Mesenchymal stem cell (in vitro differentiated cells and primary cell): ENCODE results near the gene PITPNC1.

Experiments used
- DNase-seq: peaks from one replicate; pipeline ENCODE4 v3.0.0-alpha.2; 2013
- H2AFZ ChIP-seq: one replicate; pipeline ENCODE4 v1.6.1; 2013; ENCODE audit warnings: low read depth, mild to moderate bottlenecking, control low read depth, inconsistent platforms, low read length, moderate library complexity
- H2AK5ac ChIP-seq: 2 replicates; pipeline ENCODE4 v1.6.1; 2013; ENCODE audit warnings: low read length, moderate library complexity, mild to moderate bottlenecking, inconsistent platforms; ENCODE audit not compliant: severe bottlenecking
- H2BK120ac ChIP-seq: one replicate; pipeline ENCODE4 v1.6.1; 2013; ENCODE audit warnings: low read depth, mild to moderate bottlenecking, inconsistent platforms, low read length, moderate library complexity
- H2BK12ac ChIP-seq, 2 experiments: one replicate each; pipeline ENCODE4 v1.6.1; 2013; ENCODE audit warnings: inconsistent platforms in 2 of 2, low read length in 2 of 2, mild to moderate bottlenecking in 2 of 2, moderate library complexity in 2 of 2, control low read depth in 1 of 2
- H2BK15ac ChIP-seq: one replicate; pipeline ENCODE4 v1.6.1; 2013; ENCODE audit warnings: mild to moderate bottlenecking, low read depth, inconsistent platforms; ENCODE audit not compliant: poor library complexity, severe bottlenecking
- H2BK5ac ChIP-seq: 2 replicates; pipeline ENCODE4 v1.6.1; 2013; ENCODE audit warnings: low read depth, mild to moderate bottlenecking, low read length, control low read depth, inconsistent platforms; ENCODE audit not compliant: poor library complexity, severe bottlenecking
- H3K14ac ChIP-seq, 2 experiments: one replicate each; pipeline ENCODE4 v1.6.1; 2013; ENCODE audit warnings: inconsistent platforms in 2 of 2, low read length in 2 of 2, control low read depth in 1 of 2, mild to moderate bottlenecking in 1 of 2, moderate library complexity in 1 of 2
- H3K18ac ChIP-seq, 2 experiments: one replicate each; pipeline ENCODE4 v1.6.1; 2013; ENCODE audit warnings: inconsistent platforms in 2 of 2, low read length in 2 of 2, control low read depth in 1 of 2, low read depth in 1 of 2, mild to moderate bottlenecking in 1 of 2
- H3K23ac ChIP-seq, 2 experiments: one replicate each; pipeline ENCODE4 v1.6.1; 2013; ENCODE audit warnings: inconsistent platforms in 2 of 2, low read length in 2 of 2, mild to moderate bottlenecking in 2 of 2, moderate library complexity in 2 of 2, control low read depth in 1 of 2
- H3K27ac ChIP-seq: 2 replicates; pipeline ENCODE4 v1.5.1; 2013; ENCODE audit warnings: mild to moderate bottlenecking, moderate library complexity, low read length, control low read depth, inconsistent platforms; ENCODE audit not compliant: poor library complexity, severe bottlenecking
- H3K27me3 ChIP-seq, 2 experiments: 2 replicates each; pipeline versions ENCODE4 v1.6.1 to v1.7.0; 2013; ENCODE audit warnings: low read length in 2 of 2, mild to moderate bottlenecking in 2 of 2, moderate library complexity in 2 of 2, control low read depth in 1 of 2, inconsistent platforms in 1 of 2; ENCODE audit not compliant: control insufficient read depth in 1 of 2, insufficient read depth in 1 of 2
- H3K36me3 ChIP-seq, 2 experiments: 2 replicates each; pipeline versions ENCODE4 v1.6.1 to v1.7.0; 2013; ENCODE audit warnings: low read length in 2 of 2, control low read depth in 1 of 2, inconsistent platforms in 1 of 2, low read depth in 1 of 2, mild to moderate bottlenecking in 1 of 2; ENCODE audit not compliant: insufficient read depth in 2 of 2, control insufficient read depth in 1 of 2
- H3K4ac ChIP-seq, 2 experiments: one replicate each; pipeline ENCODE4 v1.6.1; 2013; ENCODE audit warnings: inconsistent platforms in 2 of 2, low read length in 2 of 2, mild to moderate bottlenecking in 2 of 2, moderate library complexity in 2 of 2, control low read depth in 1 of 2, low read depth in 1 of 2
- H3K4me1 ChIP-seq: 2 replicates; pipeline ENCODE4 v1.6.1; 2013; ENCODE audit warnings: low read depth, low read length, control low read depth; ENCODE audit not compliant: control insufficient read depth, insufficient read depth
- H3K4me2 ChIP-seq: 2 replicates; pipeline ENCODE4 v1.6.1; 2013; ENCODE audit warnings: low read length, mild to moderate bottlenecking, inconsistent platforms; ENCODE audit not compliant: poor library complexity, severe bottlenecking
- H3K4me3 ChIP-seq, 2 experiments: 2 replicates each; pipeline versions ENCODE4 v1.5.1 to v1.7.0; 2013; ENCODE audit warnings: low read length in 2 of 2, mild to moderate bottlenecking in 2 of 2, control low read depth in 1 of 2, low read depth in 1 of 2; ENCODE audit not compliant: insufficient read depth in 1 of 2
- H3K79me1 ChIP-seq: replicated peaks from 2 replicates; pipeline ENCODE4 v1.6.1; 2013; ENCODE audit warnings: mild to moderate bottlenecking, control low read depth, low read length, inconsistent platforms; ENCODE audit not compliant: poor library complexity, severe bottlenecking
- H3K9ac ChIP-seq: 2 replicates; pipeline ENCODE4 v1.7.0; 2013; ENCODE audit warnings: mild to moderate bottlenecking, low read length, moderate library complexity
- H3K9me3 ChIP-seq: 2 replicates; pipeline ENCODE4 v1.7.0; 2013; ENCODE audit warnings: mild to moderate bottlenecking, low read length; ENCODE audit not compliant: control insufficient read depth
- H4K8ac ChIP-seq: one replicate; pipeline ENCODE4 v1.6.1; 2013; ENCODE audit warnings: inconsistent platforms, mild to moderate bottlenecking, low read length, moderate library complexity
- H4K91ac ChIP-seq: one replicate; pipeline ENCODE4 v1.6.1; 2013; ENCODE audit warnings: mild to moderate bottlenecking, low read length, inconsistent platforms
- WGBS: methylation state at CpG from one replicate; pipeline ENCODE4 v1.1.7; 2013; ENCODE audit warnings: mixed read lengths; 5-methylcytosine and 5-hydroxymethylcytosine counted together

Gene PITPNC1

DNA sequence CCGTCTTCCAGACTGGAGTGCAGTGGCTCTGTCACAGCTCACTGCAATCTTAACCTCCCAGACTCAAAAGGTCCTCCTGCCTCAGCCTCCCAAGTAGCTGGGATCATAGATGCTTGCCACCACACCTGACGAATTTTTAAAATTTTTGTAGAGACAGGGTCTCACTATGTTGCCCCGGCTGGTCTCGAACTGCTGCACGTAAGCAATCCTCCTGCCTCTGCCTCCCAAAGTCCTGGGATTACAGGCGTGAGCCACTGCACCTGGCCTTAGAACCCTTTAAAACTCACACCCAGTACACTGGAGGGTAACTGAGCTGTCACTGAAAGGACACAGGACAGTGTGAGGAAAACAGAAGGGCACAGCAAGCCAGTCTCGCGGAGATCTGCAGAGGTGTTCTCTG lies 243.0 kb downstream of the PITPNC1 start:
- no peak overlapping the region for H2BK120ac ChIP-seq
- no peak overlapping the region for H2AFZ ChIP-seq
- WGBS = 94% methylated on average over 8 of the region's 8 CpGs
- H3K14ac ChIP-seq = no peak overlapping the region
- no peak overlapping the region for H3K9ac ChIP-seq
- H3K9me3 ChIP-seq = no peaks in the 10 kb centered on the region
- no peak overlapping the region for H4K91ac ChIP-seq
- no peak overlapping the region for H3K4ac ChIP-seq
- no peak overlapping the region for H3K4me2 ChIP-seq
- H2BK15ac ChIP-seq = no peak overlapping the region
- H3K27ac ChIP-seq = no peak overlapping the region
- H2BK5ac ChIP-seq = no peak overlapping the region
- DNase-seq = no peak
- no peak overlapping the region for H4K8ac ChIP-seq
- H3K79me1 ChIP-seq = no peaks in the 10 kb centered on the region
- H3K23ac ChIP-seq = no peak overlapping the region
- no peak overlapping the region for H3K4me3 ChIP-seq
- no peak overlapping the region for H3K18ac ChIP-seq
- no peak overlapping the region for H2BK12ac ChIP-seq
- peaks cover under 1% of the 10 kb centered on the region for H3K4me1 ChIP-seq
- H2AK5ac ChIP-seq = no peak overlapping the region
- H3K27me3 ChIP-seq = no peaks in the 10 kb centered on the region
- no peaks in the 10 kb centered on the region for H3K36me3 ChIP-seq

DNA sequence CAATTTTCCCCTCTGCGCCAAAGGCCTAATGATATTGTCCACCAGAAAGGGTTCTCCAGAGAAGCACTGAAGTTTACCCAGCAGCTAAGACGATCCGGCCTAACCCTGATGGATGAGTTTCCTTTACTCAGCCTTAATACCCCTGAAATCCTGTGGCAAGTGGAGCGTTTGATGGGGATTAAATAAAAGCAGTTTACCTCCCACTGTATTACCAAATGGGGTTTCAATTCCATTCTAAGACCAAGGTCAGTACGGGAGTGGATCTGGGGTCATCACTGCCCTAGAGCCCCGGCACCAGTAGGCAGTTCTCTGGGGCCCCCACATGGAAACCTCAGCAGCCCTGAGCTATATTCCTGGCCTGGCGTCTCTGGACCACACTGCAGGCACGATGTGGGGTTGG lies 243.6 kb downstream of the PITPNC1 start:
- no peak overlapping the region for H3K14ac ChIP-seq
- no peak overlapping the region for H2BK5ac ChIP-seq
- no peak overlapping the region for H3K18ac ChIP-seq
- H4K91ac ChIP-seq = no peak overlapping the region
- H2BK120ac ChIP-seq = no peak overlapping the region
- H2BK15ac ChIP-seq = no peak overlapping the region
- no peaks in the 10 kb centered on the region for H3K79me1 ChIP-seq
- H2AK5ac ChIP-seq = no peak overlapping the region
- H3K23ac ChIP-seq = no peak overlapping the region
- no peak overlapping the region for H3K4me2 ChIP-seq
- no peak for DNase-seq
- 94% methylated on average over 8 of the region's 8 CpGs for WGBS
- no peak overlapping the region for H4K8ac ChIP-seq
- no peaks in the 10 kb centered on the region for H3K27me3 ChIP-seq
- no peak overlapping the region for H3K4ac ChIP-seq
- H2AFZ ChIP-seq = no peak overlapping the region
- H2BK12ac ChIP-seq = no peak overlapping the region
- no peaks in the 10 kb centered on the region for H3K36me3 ChIP-seq
- no peak overlapping the region for H3K4me3 ChIP-seq
- no peak overlapping the region for H3K27ac ChIP-seq
- peaks cover 6% of the 10 kb centered on the region for H3K4me1 ChIP-seq
- no peak overlapping the region for H3K9ac ChIP-seq
- no peaks in the 10 kb centered on the region for H3K9me3 ChIP-seq

DNA sequence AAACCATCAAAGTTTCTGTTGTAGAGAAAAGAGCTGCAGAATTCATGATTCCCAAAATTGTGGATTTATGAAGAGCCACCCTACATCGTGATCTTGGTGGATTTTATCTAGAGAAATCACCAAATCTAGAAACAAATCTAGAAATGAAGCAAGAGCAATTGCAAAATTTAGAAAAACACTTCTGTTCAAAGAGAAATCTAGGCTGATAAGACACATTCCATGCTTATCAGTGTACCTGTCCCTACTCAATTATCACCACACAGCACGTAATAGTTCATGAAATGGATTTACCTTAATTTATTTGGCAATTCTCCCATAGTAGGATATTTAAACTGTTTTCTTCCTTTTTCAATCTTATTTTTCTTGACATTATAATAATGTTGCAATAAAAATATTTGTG lies 246.7 kb downstream of the PITPNC1 start:
- Histone ChIP-seq H3K4me1 (peaks cover 10% of the 10 kb centered on the region), H2AFZ (no peak overlapping the region), H3K4ac (no peak overlapping the region), H2AK5ac (no peak overlapping the region), H3K23ac (no peak overlapping the region), H3K9me3 (no peaks in the 10 kb centered on the region), H2BK120ac (no peak overlapping the region), H3K27me3 (no peaks in the 10 kb centered on the region), H3K27ac (no peak overlapping the region), H2BK15ac (no peak overlapping the region), H3K36me3 (no peaks in the 10 kb centered on the region), H2BK5ac (no peak overlapping the region), H3K4me2 (no peak overlapping the region), H3K4me3 (no peak overlapping the region), H4K91ac (no peak overlapping the region), H3K14ac (no peak overlapping the region), H3K9ac (no peak overlapping the region), H4K8ac (no peak overlapping the region), H3K18ac (no peak overlapping the region), H2BK12ac (no peak overlapping the region), H3K79me1 (no peaks in the 10 kb centered on the region)
- no peak for DNase-seq
- WGBS = 83% methylated on average over 1 of the region's 2 CpGs

DNA sequence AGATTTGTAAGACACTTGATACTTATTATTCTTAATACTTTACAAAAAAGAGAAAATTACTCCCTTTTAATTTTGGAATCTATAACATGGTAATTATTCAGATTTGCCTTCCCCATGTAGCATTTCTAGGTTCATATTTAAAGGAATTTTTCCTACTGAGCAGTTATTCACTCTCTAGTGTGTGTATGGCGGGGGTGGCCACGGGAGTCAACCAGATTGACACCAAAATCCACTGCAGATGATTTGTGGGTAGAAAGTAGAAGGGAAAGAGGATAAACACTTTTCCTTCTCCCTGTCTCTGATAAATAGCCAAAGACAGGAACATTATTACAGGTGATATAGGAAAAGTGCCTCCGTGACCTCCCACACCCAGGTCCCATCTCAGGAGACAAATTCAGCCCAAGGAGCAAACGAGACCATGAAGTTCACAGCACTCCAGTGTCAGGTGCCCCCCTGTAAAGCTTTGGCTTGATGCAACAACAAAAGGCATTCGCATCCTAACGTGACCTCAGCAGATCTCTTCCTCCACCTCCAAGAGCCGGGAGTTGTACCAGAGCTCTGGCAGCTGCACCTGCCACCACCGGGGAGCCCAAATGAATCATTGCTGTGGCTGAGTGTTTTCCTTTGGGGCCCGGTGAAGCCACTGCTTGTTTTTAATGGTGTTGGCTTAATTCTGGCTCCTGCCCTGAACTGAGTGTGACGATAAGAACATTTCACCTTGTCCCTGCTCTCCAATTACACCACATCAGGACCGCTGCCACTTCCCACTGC lies 248.0 kb downstream of the PITPNC1 start:
- no peak overlapping the region for H2AFZ ChIP-seq
- H3K4me3 ChIP-seq = no peak overlapping the region
- DNase-seq = no peak
- H3K79me1 ChIP-seq = no peaks in the 10 kb centered on the region
- 75% methylated on average over 9 of the region's 11 CpGs for WGBS
- H3K4me1 ChIP-seq = peaks cover 10% of the 10 kb centered on the region
- H3K4me2 ChIP-seq = no peak overlapping the region
- H4K8ac ChIP-seq = no peak overlapping the region
- no peaks in the 10 kb centered on the region for H3K36me3 ChIP-seq
- H2AK5ac ChIP-seq = no peak overlapping the region
- no peak overlapping the region for H4K91ac ChIP-seq
- H2BK120ac ChIP-seq = no peak overlapping the region
- H3K4ac ChIP-seq = no peak overlapping the region
- no peak overlapping the region for H3K18ac ChIP-seq
- H2BK15ac ChIP-seq = no peak overlapping the region
- no peak overlapping the region for H3K23ac ChIP-seq
- H3K9me3 ChIP-seq = no peaks in the 10 kb centered on the region
- no peaks in the 10 kb centered on the region for H3K27me3 ChIP-seq
- H3K27ac ChIP-seq = no peak overlapping the region
- no peak overlapping the region for H2BK12ac ChIP-seq
- no peak overlapping the region for H2BK5ac ChIP-seq
- H3K9ac ChIP-seq = no peak overlapping the region
- no peak overlapping the region for H3K14ac ChIP-seq
